ENCODE measurements around the gene TGFBR3. TPM values are rescaled to one million over a fixed set of nuclear protein-coding genes. Genes with fewer than 3 reads are reported as not detected.

Gene TGFBR3
- total RNA-seq, 4 donors from 2014 or later: 116 to 306 (median 171) TPM

DNA sequence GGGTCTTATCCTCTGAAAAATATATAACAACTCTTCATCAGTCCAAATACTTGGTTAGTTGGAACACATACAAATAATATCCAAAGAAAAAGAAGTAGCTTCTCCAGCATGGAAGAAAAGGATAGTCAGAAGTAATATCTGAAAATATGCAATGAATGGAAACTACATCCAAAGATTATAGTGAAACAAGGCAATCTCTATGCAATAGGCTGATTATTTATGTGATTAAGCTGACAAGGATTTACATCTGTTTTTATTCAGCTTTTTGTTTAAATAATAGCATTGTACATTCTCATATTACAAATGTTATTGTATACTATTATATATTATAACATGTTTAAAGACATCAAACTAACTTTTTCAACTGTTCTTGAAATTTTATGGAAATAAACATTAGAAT is 15.3 kb upstream of the TGFBR3 start:
- Histone ChIP-seq H3K36me3 (no peaks in the 10 kb centered on the region), H3K4me3 (no peak overlapping the region), H3K4me1 (peaks cover 0 to 6% (median 0%) of the 10 kb centered on the region in 4 donors), H3K27me3 (no peaks in the 10 kb centered on the region), H3K27ac (no peak overlapping the region), H3K9me3 (no peaks in the 10 kb centered on the region)
- no peak for DNase-seq (ENCODE audit: low spot score in 2 of 2)
- TF ChIP-seq POLR2A (IDR thresholded peaks at IDR 0.05) (no peak), EP300 (IDR thresholded peaks at IDR 0.05) (no peak)
- TF ChIP-seq, protein P1, sequence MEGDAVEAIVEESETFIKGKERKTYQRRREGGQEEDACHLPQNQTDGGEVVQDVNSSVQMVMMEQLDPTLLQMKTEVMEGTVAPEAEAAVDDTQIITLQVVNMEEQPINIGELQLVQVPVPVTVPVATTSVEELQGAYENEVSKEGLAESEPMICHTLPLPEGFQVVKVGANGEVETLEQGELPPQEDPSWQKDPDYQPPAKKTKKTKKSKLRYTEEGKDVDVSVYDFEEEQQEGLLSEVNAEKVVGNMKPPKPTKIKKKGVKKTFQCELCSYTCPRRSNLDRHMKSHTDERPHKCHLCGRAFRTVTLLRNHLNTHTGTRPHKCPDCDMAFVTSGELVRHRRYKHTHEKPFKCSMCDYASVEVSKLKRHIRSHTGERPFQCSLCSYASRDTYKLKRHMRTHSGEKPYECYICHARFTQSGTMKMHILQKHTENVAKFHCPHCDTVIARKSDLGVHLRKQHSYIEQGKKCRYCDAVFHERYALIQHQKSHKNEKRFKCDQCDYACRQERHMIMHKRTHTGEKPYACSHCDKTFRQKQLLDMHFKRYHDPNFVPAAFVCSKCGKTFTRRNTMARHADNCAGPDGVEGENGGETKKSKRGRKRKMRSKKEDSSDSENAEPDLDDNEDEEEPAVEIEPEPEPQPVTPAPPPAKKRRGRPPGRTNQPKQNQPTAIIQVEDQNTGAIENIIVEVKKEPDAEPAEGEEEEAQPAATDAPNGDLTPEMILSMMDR (IDR thresholded peaks at IDR 0.05): no peak

DNA sequence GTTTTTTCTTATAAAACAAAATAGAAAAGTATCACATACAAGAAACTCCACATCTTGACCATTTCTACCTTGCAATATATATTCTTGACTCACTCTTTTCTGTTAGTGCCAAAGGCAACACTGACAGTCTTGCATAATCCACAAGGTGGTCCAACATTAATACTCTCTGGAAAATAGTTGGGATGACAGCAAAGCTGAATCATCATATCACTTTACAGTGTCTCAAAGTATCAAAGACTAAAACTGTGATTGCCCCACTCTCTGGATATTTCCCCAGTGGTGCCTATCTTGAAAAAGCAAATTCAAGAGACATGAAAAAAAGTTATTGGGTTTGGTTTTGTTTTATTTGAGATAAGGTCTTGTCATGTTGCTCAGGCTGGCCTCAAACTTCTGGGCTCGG is 14.6 kb upstream of the TGFBR3 start:
- H3K4me1 ChIP-seq: peaks cover 0 to 6% (median 0%) of the 10 kb centered on the region in 4 donors
- H3K27ac ChIP-seq: no peak overlapping the region
- 87 to 93% methylated on average over 1 of the region's 1 CpG for WGBS, 2 donors
- no peaks in the 10 kb centered on the region for H3K36me3 ChIP-seq
- no peak overlapping the region for H3K4me3 ChIP-seq
- no peaks in the 10 kb centered on the region for H3K9me3 ChIP-seq
- TF ChIP-seq, protein P1 (IDR thresholded peaks at IDR 0.05): no peak
- TF ChIP-seq EP300 (IDR thresholded peaks at IDR 0.05): peak in 1 of 2 donors; percentile 80
- no peaks in the 10 kb centered on the region for H3K27me3 ChIP-seq
- DNase-seq (ENCODE audit: low spot score in 2 of 2): peak in 1 of 2 donors; percentile 29

GRCh38 chr1:91897016-91897415 is 11.1 kb upstream of the TGFBR3 start:
- Histone ChIP-seq H3K9me3 (no peaks in the 10 kb centered on the region), H3K4me1 (peaks cover 0 to 8% (median 3%) of the 10 kb centered on the region in 4 donors), H3K4me3 (no peak overlapping the region), H3K27ac (no peak overlapping the region), H3K27me3 (no peaks in the 10 kb centered on the region), H3K36me3 (no peaks in the 10 kb centered on the region)
- DNase-seq (ENCODE audit: low spot score in 2 of 2): no peak
- 63 to 71% methylated on average over 5 of the region's 5 CpGs for WGBS, 2 donors
- TF ChIP-seq, protein P1 (IDR thresholded peaks at IDR 0.05): no peak
- TF ChIP-seq POLR2A (IDR thresholded peaks at IDR 0.05) (no peak), EP300 (IDR thresholded peaks at IDR 0.05) (no peak)

DNA sequence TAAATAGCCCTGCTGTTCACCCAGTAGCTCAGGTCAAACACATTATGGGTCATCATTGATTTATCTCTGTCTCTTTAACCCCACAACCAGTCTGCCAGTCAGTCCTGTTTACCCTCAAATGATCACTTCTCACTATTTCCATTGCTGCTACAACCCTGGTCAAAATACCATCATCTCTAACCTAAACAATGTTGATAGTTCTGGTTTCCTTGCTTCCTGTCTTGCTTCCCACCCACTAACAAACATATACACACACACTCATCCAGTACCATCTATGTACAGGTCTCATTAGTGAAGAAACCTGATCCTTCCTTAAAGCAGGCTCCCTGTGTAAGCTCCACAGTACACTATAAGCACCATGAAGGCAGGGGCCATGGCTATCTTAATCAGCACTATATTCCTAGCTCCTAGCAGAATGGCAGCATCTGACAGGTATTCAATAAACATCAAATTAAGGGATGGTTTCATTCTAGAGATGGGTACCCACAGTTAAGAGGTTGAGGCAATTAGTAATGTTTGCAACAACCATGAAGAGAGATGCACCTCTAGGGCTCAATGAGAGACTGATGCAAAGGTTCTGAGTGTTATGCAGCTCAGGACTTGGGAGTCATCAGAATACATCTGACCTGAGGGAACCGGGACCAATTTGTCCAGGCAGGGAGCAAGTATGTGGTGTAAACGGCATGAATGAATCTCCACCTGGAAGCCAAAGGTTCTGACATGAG is 10.0 kb upstream of the TGFBR3 start:
- Histone ChIP-seq H3K27ac (no peak overlapping the region), H3K4me3 (no peak overlapping the region), H3K27me3 (no peaks in the 10 kb centered on the region), H3K9me3 (no peaks in the 10 kb centered on the region), H3K4me1 (peaks cover 0 to 18% (median 9%) of the 10 kb centered on the region in 4 donors), H3K36me3 (no peaks in the 10 kb centered on the region)
- TF ChIP-seq POLR2A (IDR thresholded peaks at IDR 0.05) (no peak), EP300 (IDR thresholded peaks at IDR 0.05) (no peak)
- TF ChIP-seq, protein P1 (IDR thresholded peaks at IDR 0.05): no peak
- 29 to 86% methylated on average over 2 of the region's 2 CpGs for WGBS, 2 donors
- no peak for DNase-seq (ENCODE audit: low spot score in 2 of 2)

GRCh38 chr1:91894036-91894761 is 8.2 kb upstream of the TGFBR3 start:
- Histone ChIP-seq H3K9me3 (no peaks in the 10 kb centered on the region), H3K27ac (peak overlapping the region in 2 of 4 donors; percentile 20 to 38), H3K36me3 (no peaks in the 10 kb centered on the region), H3K4me3 (no peak overlapping the region), H3K27me3 (no peaks in the 10 kb centered on the region), H3K4me1 (peaks cover 0 to 32% (median 14%) of the 10 kb centered on the region in 4 donors)
- WGBS, 2 donors: 81 to 84% methylated on average over 5 of the region's 5 CpGs
- no peak for DNase-seq (ENCODE audit: low spot score in 2 of 2)
- TF ChIP-seq POLR2A (IDR thresholded peaks at IDR 0.05) (no peak), EP300 (IDR thresholded peaks at IDR 0.05) (peak in 1 of 2 donors; percentile 53)
- TF ChIP-seq, protein P1 (IDR thresholded peaks at IDR 0.05): no peak
